Trophoblast cell (in vitro differentiated cells and primary cell): ENCODE measurements around the gene RASL11A.

Source experiments
- DNase-seq, 2 donors: peaks; one replicate each; pipeline ENCODE4 v3.0.0-alpha.2; 2016
- H2AFZ ChIP-seq: 2 replicates; pipeline ENCODE4 v1.6.1; 2013; ENCODE audit warnings: low read length, moderate library complexity, mild to moderate bottlenecking; ENCODE audit not compliant: insufficient read depth, poor library complexity
- H2AK5ac ChIP-seq: 2 replicates; pipeline ENCODE4 v1.6.1; 2013; ENCODE audit warnings: mild to moderate bottlenecking, low read length
- H2BK120ac ChIP-seq: 2 replicates; pipeline ENCODE4 v1.6.1; 2013; ENCODE audit warnings: low read length, mild to moderate bottlenecking, moderate library complexity; ENCODE audit not compliant: insufficient read depth, poor library complexity
- H2BK12ac ChIP-seq: 2 replicates; pipeline ENCODE4 v1.6.1; 2013; ENCODE audit warnings: mild to moderate bottlenecking, low read length, moderate library complexity
- H2BK5ac ChIP-seq: 2 replicates; pipeline ENCODE4 v1.6.1; 2013; ENCODE audit warnings: low read length, low read depth, moderate library complexity, mild to moderate bottlenecking; ENCODE audit not compliant: poor library complexity
- H3K14ac ChIP-seq: 2 replicates; pipeline ENCODE4 v1.6.1; 2013; ENCODE audit warnings: mild to moderate bottlenecking, low read length
- H3K18ac ChIP-seq: 2 replicates; pipeline ENCODE4 v1.6.1; 2013; ENCODE audit warnings: mild to moderate bottlenecking, low read length
- H3K23ac ChIP-seq: 2 replicates; pipeline ENCODE4 v1.6.1; 2013; ENCODE audit warnings: low read length
- H3K27ac ChIP-seq: 2 replicates; pipeline ENCODE4 v1.5.1; 2013; ENCODE audit warnings: low read depth, mild to moderate bottlenecking, inconsistent platforms, low read length, moderate library complexity
- H3K27me3 ChIP-seq: 2 replicates; pipeline ENCODE4 v1.6.1; 2013; ENCODE audit warnings: inconsistent platforms, mild to moderate bottlenecking, low read length, moderate library complexity; ENCODE audit not compliant: insufficient read depth
- H3K36me3 ChIP-seq, 2 experiments: 1 replicate in 1 of 2; 2 replicates in 1 of 2; pipeline ENCODE4 v1.6.1; 2013; ENCODE audit warnings: low read length in 2 of 2, mild to moderate bottlenecking in 2 of 2, moderate library complexity in 1 of 2; ENCODE audit not compliant: insufficient read depth in 2 of 2, control insufficient read depth in 1 of 2
- H3K4ac ChIP-seq: 2 replicates; pipeline ENCODE4 v1.6.1; 2013; ENCODE audit warnings: low read depth, mild to moderate bottlenecking, low read length, moderate library complexity
- H3K4me1 ChIP-seq, 2 experiments: 1 replicate in 1 of 2; 2 replicates in 1 of 2; pipeline ENCODE4 v1.6.1; 2013; ENCODE audit warnings: low read length in 2 of 2, mild to moderate bottlenecking in 2 of 2, moderate library complexity in 1 of 2; ENCODE audit not compliant: insufficient read depth in 2 of 2, control insufficient read depth in 1 of 2
- H3K4me2 ChIP-seq: 2 replicates; pipeline ENCODE4 v1.6.1; 2013; ENCODE audit warnings: inconsistent platforms, mild to moderate bottlenecking, low read length, moderate library complexity
- H3K4me3 ChIP-seq: 2 replicates; pipeline ENCODE4 v1.5.1; 2013; ENCODE audit warnings: mild to moderate bottlenecking, low read depth, low read length, inconsistent platforms
- H3K79me1 ChIP-seq: one replicate; pipeline ENCODE4 v1.6.1; 2013; ENCODE audit warnings: low read length
- H3K79me2 ChIP-seq: 2 replicates; pipeline ENCODE4 v1.6.1; 2013; ENCODE audit warnings: low read length, mild to moderate bottlenecking; ENCODE audit not compliant: control insufficient read depth, insufficient read depth, poor library complexity
- H3K9ac ChIP-seq: 2 replicates; pipeline ENCODE4 v1.6.1; 2013; ENCODE audit warnings: mild to moderate bottlenecking, low read length
- H3K9me3 ChIP-seq: 2 replicates; pipeline ENCODE4 v1.6.1; 2013; ENCODE audit warnings: low read depth, mild to moderate bottlenecking, control low read depth, inconsistent platforms, low read length; ENCODE audit not compliant: insufficient read depth
- H4K12ac ChIP-seq: 2 replicates; pipeline ENCODE4 v1.6.1; 2013; ENCODE audit warnings: low read depth, mild to moderate bottlenecking, low read length, moderate library complexity
- H4K8ac ChIP-seq: 2 replicates; pipeline ENCODE4 v1.6.1; 2013; ENCODE audit warnings: low read depth, mild to moderate bottlenecking, low read length, moderate library complexity
- H4K91ac ChIP-seq: one replicate; pipeline ENCODE4 v1.6.1; 2013; ENCODE audit warnings: low read depth, mild to moderate bottlenecking, low read length, moderate library complexity
- WGBS: extraction: QIAGEN DNeasy Blood & Tissue Kit; methylation state at CpG from one replicate; pipeline ENCODE4 v1.1.7; 2013; ENCODE audit warnings: missing lambda C conversion rate; ENCODE audit not compliant: insufficient read length, insufficient coverage; ENCODE audit errors: extremely low coverage; 5-methylcytosine and 5-hydroxymethylcytosine counted together

The RASL11A gene

DNA sequence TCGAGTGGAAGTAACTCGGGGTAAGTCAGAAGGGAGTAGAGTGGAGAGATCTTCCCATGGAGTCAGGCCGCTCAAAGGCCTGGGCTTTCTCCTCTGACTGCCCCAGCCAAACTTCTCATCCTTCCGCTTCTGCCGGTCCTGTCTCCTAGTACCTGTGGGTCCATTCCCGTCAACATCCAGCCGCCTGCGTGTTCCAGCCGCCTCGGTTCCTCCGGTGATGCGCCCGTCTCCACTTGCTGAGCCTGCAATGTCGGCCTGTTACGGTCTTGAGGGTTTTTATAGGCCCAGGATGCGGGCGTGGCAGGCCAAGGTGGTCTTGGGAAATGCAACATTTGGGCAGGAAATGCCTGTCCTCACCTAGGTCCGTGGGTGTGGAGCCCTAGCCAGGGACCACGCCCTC is 38.3 kb downstream of the RASL11A start:
- Histone ChIP-seq H2BK12ac (no peak overlapping the region), H3K9me3 (no peaks in the 10 kb centered on the region), H4K8ac (no peak overlapping the region), H3K79me2 (no peaks in the 10 kb centered on the region), H3K4ac (no peak overlapping the region), H3K4me1 (peaks cover 0 to 3% of the 10 kb centered on the region in 2 experiments), H3K4me3 (peak overlapping the region; percentile 3), H3K27ac (no peak overlapping the region), H3K23ac (no peak overlapping the region), H3K9ac (no peak overlapping the region), H2BK5ac (no peak overlapping the region), H3K18ac (no peak overlapping the region), H4K91ac (no peak overlapping the region), H2BK120ac (no peak overlapping the region), H3K79me1 (no peaks in the 10 kb centered on the region), H3K36me3 (no peaks in the 10 kb centered on the region), H3K27me3 (no peaks in the 10 kb centered on the region), H3K4me2 (no peak overlapping the region), H4K12ac (no peak overlapping the region), H3K14ac (no peak overlapping the region), H2AK5ac (no peak overlapping the region), H2AFZ (no peak overlapping the region)
- no CpG with 5 or more reads among the region's 19 CpGs for WGBS
- no peak for DNase-seq

DNA sequence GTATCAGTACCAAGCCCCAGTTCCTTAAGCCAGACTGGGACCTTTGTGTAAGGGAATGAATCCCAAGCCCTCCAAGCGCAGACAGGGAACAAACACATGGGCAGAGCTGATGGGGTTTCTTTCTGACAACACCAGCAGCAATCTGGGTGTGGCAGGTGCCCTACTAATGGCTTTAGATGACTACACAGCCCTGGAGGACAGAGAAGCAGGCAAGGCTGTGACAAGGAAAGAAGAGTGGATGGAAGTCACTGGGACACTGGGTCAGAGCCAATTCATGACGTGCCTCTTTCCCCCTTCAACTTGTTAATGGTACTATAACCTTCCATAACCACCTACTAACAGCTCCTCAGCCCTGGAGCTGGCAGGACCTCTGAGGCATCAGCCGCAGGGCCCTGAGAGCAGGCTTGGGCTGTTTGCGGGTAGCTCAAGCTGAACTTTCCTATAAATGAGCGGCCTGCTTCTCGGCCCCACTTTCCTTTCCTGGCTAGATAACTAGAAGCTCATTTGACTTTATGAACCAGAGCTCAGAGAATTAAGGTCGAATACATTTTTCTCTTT is 38.9 kb downstream of the RASL11A start:
- Histone ChIP-seq H2BK12ac (no peak overlapping the region), H3K27me3 (no peaks in the 10 kb centered on the region), H3K36me3 (no peaks in the 10 kb centered on the region), H3K4me2 (no peak overlapping the region), H3K79me2 (no peaks in the 10 kb centered on the region), H3K9me3 (no peaks in the 10 kb centered on the region), H2AFZ (no peak overlapping the region), H3K9ac (no peak overlapping the region), H4K12ac (no peak overlapping the region), H3K14ac (no peak overlapping the region), H3K4me1 (peaks cover 0 to 3% of the 10 kb centered on the region in 2 experiments), H4K8ac (no peak overlapping the region), H3K23ac (no peak overlapping the region), H2AK5ac (no peak overlapping the region), H4K91ac (no peak overlapping the region), H3K18ac (no peak overlapping the region), H3K4me3 (no peak overlapping the region), H3K27ac (no peak overlapping the region), H3K4ac (no peak overlapping the region), H3K79me1 (no peaks in the 10 kb centered on the region), H2BK5ac (no peak overlapping the region), H2BK120ac (no peak overlapping the region)
- no peak for DNase-seq
- WGBS, result no CpG with 5 or more reads among the region's 7 CpGs

DNA sequence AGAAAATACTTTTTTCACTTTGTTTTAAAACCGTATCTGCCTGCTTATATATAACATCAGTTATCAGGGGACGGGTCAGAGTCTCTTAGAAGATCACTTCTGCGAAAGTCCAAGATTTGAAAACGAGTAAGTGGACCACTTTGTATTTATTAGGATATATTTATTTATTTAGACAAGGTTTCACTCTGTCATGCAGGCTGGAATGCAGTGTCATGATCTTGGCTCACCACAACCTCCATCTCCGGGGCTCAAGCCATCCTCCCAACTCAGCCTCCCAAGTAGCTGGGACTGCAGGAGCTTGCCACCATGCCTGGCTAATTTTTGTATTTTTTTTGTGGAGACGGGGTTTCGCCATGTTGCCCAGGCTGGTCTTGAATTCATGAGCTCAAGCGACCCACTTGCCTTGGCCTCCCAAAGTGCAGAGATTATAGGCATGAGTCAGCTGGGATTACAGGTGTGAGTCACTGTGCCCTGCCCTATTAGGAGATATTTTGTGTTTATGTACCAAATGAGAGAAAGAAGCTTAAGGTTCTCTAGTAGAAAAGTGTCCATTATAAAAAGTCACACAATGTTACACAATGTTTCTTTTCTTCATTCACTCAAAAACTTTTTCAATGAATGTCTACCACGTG is 39.5 kb downstream of the RASL11A start:
- no peak overlapping the region for H3K14ac ChIP-seq
- no peaks in the 10 kb centered on the region for H3K79me1 ChIP-seq
- DNase-seq, result peak in 1 of 2 donors; percentile 14
- H3K79me2 ChIP-seq, result no peaks in the 10 kb centered on the region
- no peak overlapping the region for H3K4me3 ChIP-seq
- H3K36me3 ChIP-seq, result no peaks in the 10 kb centered on the region
- H3K18ac ChIP-seq, result no peak overlapping the region
- no peak overlapping the region for H3K23ac ChIP-seq
- WGBS, result no CpG with 5 or more reads among the region's 9 CpGs
- H3K27ac ChIP-seq, result no peak overlapping the region
- H3K4me1 ChIP-seq, result peaks cover 0 to 3% of the 10 kb centered on the region in 2 experiments
- no peak overlapping the region for H2BK120ac ChIP-seq
- H3K4ac ChIP-seq, result no peak overlapping the region
- no peak overlapping the region for H2AK5ac ChIP-seq
- H4K12ac ChIP-seq, result no peak overlapping the region
- no peaks in the 10 kb centered on the region for H3K9me3 ChIP-seq
- H2AFZ ChIP-seq, result no peak overlapping the region
- H4K8ac ChIP-seq, result no peak overlapping the region
- H2BK12ac ChIP-seq, result no peak overlapping the region
- H3K27me3 ChIP-seq, result no peaks in the 10 kb centered on the region
- no peak overlapping the region for H3K9ac ChIP-seq
- no peak overlapping the region for H4K91ac ChIP-seq
- H3K4me2 ChIP-seq, result no peak overlapping the region
- H2BK5ac ChIP-seq, result no peak overlapping the region

DNA sequence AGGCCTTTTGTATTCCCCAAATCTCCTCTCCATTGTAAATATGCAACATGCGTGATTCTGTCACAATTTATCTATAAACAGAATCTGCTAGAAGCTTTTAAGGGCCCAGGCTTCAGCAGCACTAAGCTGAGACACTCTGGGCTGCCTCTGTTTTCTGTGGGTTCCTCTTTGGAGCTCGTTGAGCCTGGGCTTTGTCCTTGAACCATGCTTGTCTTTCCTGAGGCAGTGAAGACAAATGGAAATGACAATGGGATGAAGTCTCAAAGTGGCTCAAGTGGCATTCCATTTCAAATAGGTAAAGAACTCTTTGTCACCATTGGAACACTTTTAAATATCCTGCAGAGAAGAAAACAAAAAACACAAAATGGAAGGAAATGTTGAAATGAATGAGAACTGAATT is 40.3 kb downstream of the RASL11A start:
- no peak overlapping the region for H3K18ac ChIP-seq
- H3K36me3 ChIP-seq, result no peaks in the 10 kb centered on the region
- H3K14ac ChIP-seq, result no peak overlapping the region
- no CpG with 5 or more reads among the region's 2 CpGs for WGBS
- no peak overlapping the region for H4K91ac ChIP-seq
- no peaks in the 10 kb centered on the region for H3K27me3 ChIP-seq
- no peak overlapping the region for H2BK12ac ChIP-seq
- H2AFZ ChIP-seq, result no peak overlapping the region
- no peaks in the 10 kb centered on the region for H3K79me1 ChIP-seq
- no peak overlapping the region for H4K8ac ChIP-seq
- no peak overlapping the region for H3K4me2 ChIP-seq
- no peak overlapping the region for H2BK120ac ChIP-seq
- H3K79me2 ChIP-seq, result no peaks in the 10 kb centered on the region
- H3K4me1 ChIP-seq, result peaks cover 0 to 3% of the 10 kb centered on the region in 2 experiments
- H3K9ac ChIP-seq, result no peak overlapping the region
- H3K4me3 ChIP-seq, result no peak overlapping the region
- no peak overlapping the region for H2AK5ac ChIP-seq
- H2BK5ac ChIP-seq, result no peak overlapping the region
- no peak overlapping the region for H3K23ac ChIP-seq
- H4K12ac ChIP-seq, result no peak overlapping the region
- no peak overlapping the region for H3K4ac ChIP-seq
- no peaks in the 10 kb centered on the region for H3K9me3 ChIP-seq
- no peak for DNase-seq
- no peak overlapping the region for H3K27ac ChIP-seq
